NCI-H2196 treated with DMSO at 0.1 percent for 48 hours (cell line): ENCODE results near the gene NIP7.

ENCODE experiments used
- DNase-seq: peaks from one replicate; lab custom pipeline; 2025; ENCODE audit not compliant: unreplicated experiment; lab: John Stamatoyannopoulos, UW

The NIP7 gene

DNA sequence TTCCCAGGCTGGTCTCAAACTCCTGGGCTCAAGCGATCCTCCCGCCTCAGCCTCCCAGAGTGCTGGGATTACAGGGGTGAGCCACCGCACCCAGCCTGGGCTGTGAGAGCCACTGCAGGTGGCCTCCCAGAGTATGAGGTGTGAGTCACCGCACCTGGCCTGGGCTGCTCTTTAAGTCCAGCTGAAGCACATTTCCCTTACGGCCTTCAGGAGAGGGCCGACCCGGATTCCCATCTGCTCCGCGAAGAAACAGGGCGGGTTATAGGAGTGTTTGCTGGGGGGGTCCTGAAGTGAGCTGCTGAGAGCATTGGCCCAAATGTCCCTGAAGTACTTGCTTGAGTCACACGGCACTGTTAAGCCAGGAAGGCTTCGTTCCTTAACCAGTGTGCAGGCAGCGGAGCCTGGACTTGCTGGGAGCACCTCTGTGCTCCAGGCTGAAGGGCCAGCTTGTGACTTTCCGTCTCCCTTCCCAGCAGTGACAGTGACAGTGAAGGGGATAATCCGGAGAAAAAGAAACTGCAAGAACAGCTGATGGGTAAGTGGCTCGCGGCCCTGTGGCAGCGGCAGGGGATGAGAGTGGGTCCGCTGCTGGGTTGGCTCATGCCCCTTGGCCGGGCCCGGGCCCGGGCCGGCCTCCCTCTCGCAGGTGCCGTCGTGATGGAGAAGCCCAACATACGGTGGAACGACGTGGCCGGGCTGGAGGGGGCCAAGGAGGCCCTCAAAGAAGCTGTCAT, 21.2 kb upstream of the NIP7 start:
- no peak for DNase-seq

DNA sequence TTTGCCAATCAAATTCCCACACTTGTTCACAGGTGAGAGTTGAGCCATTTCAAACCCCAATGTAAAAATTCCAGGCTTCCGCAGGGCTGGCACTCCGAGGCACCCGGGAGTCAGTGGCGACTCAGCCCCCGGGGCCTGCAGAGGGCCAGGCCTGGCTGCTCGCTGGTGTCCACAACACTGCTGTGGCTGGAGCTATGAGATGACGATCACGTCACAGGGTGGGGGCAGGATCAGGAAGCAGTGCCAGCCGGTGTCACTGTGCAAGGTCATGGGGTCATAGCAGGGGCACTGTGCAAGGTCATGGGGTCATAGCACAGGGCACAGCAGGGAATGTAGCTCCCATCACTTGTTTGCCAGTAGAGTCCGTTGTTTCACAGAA, 20.7 kb upstream of the NIP7 start:
- no peak for DNase-seq

DNA sequence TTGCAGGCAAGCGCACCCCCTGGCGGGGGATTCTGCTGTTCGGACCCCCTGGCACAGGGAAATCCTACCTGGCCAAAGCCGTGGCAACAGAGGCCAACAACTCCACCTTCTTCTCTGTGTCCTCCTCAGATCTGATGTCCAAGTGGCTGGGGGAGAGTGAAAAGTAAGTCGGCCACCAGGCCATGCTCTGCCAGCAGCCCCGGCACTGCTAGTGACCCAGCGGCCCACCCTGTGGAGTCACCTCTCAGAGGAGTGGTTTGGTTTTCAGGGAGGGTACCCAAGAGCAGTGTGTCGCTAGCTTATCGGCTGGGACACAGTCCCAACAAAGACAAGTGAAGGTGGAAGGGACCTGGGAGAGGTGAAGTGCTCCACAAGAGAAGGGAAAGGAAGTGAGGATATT, 20.2 kb upstream of the NIP7 start:
- no peak for DNase-seq

DNA sequence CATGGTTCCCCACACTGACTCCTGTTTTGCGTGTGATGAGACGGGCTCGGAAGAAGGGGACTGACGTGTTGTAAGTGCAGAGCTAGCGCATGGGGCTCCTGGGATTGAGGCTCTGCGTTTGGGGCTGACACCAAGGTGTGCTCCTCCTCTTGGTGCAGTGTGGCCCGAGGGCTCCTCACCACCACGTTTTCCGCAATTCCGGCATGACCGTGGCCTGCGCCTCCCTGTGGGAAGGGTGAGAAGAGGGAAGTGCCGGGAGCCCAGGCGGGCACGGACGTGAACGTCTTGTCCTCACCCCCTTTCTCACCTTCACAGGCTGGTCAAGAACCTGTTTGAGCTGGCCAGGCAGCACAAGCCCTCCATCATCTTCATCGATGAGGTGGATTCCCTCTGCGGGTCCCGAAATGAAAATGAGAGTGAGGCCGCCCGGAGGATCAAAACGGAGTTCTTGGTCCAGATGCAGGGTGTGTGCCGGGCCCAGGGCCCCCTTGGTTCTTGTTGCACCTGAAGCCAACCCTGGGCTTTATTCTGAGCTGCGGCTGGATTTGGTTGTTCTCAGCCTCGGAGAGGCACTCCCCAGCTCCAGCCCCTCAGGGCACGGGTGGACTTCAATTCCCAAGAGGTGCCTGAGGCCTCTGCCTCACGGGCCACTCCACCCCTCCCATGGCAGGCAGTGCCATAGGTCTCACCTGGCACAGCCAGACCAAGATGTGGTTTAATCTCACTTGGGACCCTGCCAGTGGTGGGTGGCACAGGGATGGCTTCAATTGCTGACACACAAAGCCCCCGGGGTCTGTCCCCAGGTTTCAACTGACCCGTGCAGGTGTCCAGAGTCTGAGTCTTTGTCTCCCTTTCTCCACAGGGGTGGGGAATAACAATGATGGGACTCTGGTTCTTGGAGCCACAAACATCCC, 19.5 kb upstream of the NIP7 start:
- DNase-seq = no peak

DNA sequence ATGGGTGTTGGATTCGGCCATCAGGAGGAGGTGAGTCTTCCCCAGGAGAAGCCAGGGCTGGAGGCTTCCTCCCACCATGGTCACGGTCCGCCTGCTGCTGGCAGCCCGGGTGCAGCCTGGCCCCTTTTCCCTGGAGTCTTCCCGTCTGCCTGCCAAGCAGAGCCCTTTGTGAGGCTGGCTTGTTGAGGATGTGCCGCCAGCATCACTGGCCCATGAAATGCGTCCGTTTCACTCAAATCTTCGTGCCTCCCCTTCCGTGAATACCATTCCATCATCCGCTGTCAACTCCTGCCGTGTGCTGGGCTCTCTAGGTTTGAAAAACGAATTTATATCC, 18.9 kb upstream of the NIP7 start:
- DNase-seq = no peak

DNA sequence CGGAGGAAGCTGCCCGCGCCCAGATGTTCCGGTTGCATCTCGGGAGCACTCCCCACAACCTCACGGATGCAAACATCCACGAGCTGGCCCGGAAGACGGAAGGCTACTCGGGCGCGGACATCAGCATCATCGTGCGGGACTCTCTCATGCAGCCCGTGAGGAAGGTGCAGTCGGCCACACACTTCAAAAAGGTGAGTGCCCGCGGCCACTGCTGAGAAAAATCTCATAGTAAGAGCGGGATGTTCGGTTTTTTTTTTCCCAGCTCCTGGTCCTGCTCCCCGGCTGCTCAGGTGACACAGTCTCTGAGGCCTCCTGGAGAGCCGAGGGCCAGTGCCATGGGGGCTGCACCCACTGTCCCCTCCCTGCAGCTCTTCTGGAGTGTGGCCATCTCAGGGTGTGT, 18.5 kb upstream of the NIP7 start:
- DNase-seq = no peak

DNA sequence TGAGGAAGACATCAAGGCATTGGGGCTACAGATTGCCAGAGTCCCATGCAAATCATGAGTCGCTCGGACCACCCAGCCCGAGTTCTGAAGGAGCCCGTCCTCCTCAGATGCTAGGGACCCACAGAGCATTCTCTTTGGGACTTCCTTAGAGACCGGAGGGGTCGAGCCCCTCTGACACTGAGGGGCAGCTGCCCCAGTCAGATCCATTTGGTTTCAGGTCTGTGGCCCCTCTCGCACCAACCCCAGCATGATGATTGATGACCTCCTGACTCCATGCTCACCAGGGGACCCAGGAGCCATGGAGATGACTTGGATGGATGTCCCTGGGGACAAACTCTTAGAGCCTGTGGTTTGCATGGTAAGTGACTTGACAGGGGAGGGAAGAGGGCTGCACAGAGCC, 17.2 kb upstream of the NIP7 start:
- no peak for DNase-seq

DNA sequence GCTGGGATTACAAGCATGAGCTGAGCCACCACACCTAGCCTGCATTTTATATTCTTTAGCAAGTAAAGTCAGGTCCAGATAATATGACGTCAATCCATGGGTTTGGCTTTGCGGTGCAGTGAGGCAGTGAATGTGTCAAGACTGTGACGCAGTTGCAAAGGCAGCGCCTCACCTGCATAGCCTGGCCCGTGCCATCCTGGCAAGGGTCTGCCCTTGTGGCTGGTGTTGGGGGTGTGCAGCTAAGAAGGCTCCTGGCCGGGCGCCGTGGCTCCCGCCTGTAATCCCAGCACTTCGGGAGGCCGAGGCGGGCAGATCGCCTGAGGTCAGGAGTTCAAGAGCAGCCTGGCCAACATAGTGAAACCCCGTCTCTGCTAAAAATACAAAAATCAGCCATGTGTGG, 16.2 kb upstream of the NIP7 start:
- DNase-seq = no peak

DNA sequence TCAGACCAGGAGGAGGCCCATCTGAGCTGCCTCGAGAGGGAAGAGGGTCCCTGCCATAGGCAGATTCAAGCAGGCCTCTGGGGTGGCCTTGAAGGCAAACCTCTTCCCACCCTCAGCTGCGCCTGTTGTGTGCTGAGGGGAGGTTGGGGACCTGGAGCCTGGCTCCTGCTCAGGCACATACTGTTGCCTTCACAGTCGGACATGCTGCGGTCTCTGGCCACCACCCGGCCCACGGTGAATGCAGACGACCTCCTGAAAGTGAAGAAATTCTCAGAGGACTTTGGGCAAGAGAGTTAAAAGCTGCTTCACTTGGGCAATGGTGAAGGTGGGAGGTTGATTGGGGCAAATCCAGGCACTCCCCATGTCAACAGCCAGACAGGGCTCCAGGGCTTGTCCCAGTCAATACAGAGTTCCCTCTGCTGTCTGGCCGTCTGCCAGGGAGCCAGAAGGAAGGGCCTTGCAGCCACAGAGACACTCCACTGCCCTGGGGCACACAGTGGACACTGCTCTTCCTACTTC, 15.5 kb upstream of the NIP7 start:
- DNase-seq = no peak

DNA sequence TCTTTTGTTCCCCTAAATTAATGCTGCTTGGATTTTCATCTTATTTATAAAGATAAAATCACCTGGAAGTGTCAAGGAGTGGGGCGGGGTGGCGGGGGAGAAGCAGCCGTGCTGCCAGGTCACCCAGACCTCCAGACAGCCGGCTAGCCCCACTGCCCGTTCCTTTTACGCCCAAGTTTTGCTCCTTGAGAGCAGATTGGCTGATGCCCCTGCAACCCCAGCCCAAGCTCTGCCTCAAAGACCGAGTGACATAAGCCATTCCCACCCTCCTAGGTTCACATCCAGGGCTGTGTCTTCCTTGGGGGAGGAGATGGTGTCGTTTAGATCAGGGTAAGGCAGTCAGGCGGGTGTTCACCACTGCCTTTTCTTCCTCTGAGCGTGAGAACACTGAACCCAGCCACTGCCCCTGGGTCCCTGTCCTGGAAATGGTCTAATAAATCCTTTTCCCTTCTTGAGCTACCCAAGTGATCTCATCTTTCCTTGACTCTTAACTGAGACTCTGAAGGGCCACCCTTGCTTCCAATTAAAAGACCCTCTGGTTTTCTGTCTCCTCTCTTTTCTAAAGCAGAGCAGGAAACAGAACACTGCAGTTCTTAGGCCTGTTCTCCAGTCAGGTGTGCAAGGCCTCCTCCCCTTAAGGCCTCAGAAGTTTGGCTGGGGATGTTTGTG, 14.9 kb upstream of the NIP7 start:
- DNase-seq = no peak

DNA sequence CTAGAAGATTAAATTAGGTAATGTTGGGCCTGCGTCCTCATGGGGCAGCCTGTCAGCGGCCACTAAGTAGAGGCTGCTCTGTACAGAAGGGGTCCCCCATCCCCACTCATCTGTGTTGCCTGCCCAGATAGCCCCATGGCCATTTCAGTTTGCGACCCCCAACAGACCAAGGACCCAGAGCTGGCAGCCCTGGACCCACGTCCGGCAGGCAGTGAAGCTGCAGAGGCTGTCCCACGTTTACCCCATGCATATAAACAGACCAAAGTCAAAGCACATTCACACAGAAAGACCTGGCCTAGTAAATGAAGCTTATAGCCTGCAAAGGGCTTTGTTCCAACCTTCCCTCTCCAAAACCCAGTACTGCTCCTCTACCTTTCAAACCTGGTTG, 13.8 kb upstream of the NIP7 start:
- no peak for DNase-seq

DNA sequence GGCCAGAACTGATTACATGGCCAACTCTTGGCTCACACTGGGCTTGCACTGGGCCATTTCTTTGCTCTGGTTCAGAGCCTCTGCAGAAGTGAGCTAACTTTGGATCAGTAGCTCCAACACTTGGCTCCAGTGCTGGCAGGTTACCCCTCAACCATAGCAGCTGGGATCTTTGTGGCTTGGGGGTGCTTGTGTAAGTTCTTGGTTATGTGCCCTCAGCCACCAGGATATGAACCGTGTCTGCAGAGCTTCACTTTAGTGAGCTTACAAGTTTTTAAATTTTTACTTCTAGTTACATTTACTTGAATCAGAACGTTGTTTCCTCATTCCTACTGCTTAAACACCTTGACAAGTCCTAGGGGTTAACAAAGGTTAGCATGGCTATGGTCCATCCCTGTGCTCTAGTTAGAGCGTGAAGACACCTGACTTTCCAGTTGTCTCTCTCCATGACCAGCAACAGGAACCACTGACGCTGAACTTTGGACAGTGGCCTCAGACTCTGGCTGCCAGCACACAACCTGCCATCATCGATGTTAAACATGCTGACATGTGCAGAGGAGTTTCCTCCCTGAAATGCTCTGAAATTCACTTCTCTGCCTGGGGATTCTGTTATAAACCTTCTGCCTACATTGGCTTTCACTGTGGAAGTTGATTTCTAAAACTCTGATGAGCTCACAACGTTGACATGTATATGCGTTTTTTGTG, 13.2 kb upstream of the NIP7 start:
- DNase-seq = no peak

DNA sequence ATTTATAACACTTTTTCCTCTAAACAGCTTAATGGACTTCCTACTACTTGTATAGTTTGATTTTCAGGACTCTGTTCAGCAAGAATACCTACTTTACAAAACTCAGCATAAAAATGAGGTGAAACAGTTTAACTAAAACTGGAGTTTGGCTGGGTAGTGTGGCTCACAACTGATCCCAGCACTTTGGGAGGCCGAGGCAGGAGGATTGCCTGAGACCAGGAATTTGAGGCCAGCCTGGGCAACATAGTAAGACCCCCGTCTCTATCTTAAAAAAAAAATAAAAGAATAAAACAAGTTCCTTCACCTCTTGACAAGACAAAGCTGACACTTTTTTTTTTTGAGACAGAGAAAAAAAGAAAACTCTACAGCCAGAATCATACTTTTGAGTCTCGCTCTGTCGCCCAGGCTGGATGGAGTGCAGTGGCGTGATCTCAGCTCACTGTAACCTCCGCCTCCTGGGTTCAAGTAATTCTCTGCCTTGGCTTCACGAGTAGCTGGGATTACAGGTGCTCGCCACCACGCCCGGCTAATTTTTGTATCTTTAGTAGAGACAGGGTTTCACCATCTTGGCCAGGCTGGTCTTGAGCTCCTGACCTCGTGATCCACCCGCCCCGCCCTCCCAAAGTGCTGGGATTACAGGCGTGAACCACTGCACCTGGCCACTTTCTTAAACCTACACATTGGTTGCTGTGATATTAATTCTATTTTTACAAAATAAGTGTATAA, 11.8 kb upstream of the NIP7 start:
- no peak for DNase-seq

DNA sequence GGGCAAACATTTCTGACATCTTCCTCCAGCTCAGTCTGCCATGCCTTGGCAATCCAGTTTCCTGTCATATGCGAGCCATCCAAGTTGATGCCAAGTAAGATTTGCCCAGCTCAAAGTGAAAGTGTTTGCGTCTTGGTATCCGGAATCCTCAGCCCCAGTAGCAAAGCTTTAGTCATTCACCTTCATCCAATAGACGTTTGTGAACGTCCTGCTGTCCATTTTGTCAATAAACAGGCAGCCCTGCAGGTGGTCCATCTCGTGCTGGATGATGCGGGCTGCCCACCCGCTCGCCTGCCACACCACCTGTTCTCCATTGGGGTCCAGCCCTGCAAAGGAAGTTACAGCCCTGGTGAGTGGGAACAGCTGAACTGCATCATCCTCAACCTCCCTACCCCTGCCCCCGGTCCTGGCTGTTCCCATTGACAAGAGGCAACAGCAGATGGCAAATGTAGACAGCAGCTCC, 10.7 kb upstream of the NIP7 start:
- DNase-seq = no peak

DNA sequence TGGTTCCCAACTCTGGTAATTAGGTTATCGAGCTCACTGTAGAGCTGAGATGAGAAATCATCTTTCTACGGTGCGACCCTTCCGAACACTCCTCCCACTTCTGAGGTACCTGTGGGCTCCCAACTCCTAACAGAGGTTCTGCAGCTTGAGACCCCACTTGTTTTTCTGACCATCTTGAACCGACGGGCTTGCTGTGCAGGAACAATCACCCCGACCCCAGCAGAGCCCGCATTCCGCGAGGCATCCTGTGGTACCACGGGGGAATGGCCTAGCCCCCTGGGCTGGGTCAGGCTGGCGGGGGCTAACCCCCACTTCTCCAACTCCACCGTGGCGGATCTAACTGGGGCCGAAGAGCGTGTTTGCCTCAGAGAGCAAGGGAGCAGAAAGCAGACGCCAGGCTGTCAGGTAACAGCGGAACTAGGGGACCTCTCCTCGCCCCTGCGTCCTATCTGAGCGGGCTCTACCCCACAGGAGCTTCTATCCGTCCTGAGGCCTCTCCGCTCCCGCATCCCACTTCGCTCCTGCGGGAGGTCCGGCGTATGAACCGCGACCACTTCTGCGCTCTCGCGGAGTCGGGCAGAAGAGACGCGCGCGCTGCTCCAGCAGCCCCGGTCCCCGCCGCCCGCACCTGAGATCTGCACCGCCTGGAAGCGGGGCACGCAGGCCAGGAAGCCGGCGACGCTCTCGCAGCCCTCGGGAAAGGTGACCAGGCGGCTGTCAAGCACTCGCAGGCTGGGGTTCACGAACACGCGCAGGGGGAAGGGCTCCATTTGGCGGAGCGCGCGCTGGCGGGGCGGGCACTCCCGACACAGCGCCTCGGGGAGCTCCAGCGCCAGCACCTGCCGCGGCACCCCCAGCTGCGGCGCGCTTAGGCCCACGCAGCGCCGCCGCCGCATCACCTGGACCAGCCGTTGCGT, 9.9 kb upstream of the NIP7 start:
- DNase-seq = no peak

DNA sequence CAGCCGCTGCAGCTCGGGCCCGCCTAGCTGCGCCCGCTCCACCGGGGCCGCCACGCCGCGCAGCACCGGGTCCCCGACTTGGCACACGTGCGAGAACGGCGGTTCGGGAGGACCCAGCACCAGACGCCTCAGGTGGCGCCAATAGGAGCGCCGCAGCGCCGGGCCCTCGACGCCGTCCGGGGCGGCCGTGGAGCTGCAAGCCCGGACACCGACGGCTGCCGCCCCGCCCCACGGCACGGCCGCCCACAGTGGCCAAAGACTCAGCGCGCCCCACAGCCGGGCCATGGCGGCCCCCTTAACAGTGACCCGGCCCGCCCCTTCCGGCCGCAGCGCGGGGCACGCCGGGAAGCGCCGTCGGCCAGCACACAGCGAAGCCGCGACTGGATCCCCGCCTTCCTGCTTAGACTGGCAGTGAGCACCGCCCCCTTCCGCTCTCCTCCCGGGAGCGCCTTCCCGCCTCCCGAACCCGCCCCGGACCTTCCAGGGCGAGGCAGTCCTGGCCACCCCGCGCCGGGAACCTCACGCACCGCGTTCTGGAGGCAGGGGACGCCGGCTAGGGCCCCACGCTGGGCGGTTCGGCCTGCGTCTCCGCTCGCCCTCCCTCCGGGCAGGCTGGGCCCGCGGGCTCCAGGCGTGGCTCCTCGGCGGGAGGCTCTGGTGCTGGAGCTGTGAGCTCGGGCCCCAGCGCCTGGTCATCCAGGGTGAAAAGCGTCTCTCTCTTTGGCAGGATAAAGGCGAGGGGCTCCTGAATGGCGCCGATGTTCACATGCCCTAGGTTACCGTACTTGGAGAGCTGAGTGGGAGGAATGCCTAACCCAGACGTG, 9.1 kb upstream of the NIP7 start, which contains the start of gene PDF:
Gene PDF, minus strand, starts transcription at position 303 of the 824 bp plus-strand sequence. Its CDS starts 18 bp downstream, at position 285.
- peak; percentile 55 for DNase-seq

DNA sequence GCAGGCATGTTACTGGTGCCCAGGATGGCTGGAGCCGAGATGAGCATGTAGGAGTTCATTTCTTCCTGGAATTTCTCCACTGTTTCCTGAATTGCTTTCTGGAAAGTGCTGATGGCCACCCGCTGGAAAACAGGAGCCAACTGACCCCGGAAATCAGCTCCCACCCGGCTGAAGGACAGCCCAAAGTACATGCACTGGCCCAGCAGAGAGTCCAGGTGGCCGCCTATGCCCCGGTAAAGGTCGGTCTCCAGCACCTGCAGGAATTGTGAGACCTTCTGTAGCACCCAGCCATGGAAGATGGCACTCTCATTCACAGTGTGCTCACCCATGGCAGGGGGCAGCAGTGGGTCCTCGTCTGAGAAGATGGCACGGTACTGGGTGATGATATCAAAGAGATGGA, 4.9 kb upstream of the NIP7 start:
- DNase-seq = no peak

DNA sequence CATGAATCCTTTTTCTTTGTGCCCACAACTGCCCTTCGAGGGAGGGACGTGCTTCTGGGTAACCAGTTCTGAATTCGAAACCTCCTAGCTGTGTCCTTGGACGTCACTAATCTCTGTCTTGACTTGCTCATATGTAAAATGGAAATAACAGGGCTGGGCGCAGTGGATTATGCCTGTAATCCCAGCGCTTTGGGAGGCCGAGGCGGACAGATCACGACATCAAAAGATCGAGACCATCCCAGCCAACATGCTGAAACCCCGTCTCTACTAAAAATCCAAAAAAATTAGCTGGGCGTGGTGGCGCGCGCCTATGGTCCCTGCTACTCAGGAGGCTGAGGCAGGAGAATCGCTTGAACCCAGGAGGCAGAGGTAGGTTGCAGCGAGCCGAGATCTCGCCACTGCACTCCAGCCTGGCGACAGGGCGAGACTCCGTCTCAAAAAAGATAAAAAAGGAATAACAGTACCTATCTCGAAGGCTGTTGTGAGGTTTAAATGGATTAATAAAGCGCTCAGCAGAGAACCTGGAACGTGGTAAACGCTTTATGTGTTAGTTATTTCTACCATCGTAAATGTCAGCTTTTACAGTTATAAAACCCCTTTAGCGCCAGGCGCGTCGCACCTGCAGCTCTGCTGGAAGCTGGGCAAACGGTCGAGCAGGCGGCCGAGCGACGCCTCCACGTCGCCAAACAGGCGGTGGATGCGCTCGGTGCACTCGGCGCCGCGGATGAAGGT, 849 bp upstream of the NIP7 start:
- DNase-seq = no peak
